Progenitor cell of endocrine pancreas (in vitro differentiated cells): ENCODE results near the gene LCE3C. TPM values are rescaled to one million over a fixed set of nuclear protein-coding genes. Genes with fewer than 3 reads are reported as not detected.
"Not testable (repeated sequence)": the region's sequence is repeated elsewhere in the genome, so short reads cannot be mapped to it uniquely, and the experiment has no call there.

Experiments
- DNase-seq: peaks from one replicate; pipeline ENCODE4 v3.0.0; 2021; ENCODE audit warnings: low spot score; ENCODE audit not compliant: unreplicated experiment
- H3K27ac Mint-ChIP-seq: 2 replicates; pipeline ENCODE4 v1.8.0; 2021; ENCODE audit warnings: mild to moderate bottlenecking, moderate library complexity, mixed read lengths
- H3K27me3 Mint-ChIP-seq: 2 replicates; pipeline ENCODE4 v1.8.0; 2021; ENCODE audit warnings: mixed read lengths
- H3K36me3 Mint-ChIP-seq: 2 replicates; pipeline ENCODE4 v1.8.0; 2022; ENCODE audit warnings: mixed read lengths; ENCODE audit not compliant: insufficient read depth
- H3K4me1 Mint-ChIP-seq: 2 replicates; pipeline ENCODE4 v1.8.0; 2021; ENCODE audit warnings: low read depth, mixed read lengths
- H3K4me3 Mint-ChIP-seq: 2 replicates; pipeline ENCODE4 v1.8.0; 2021; ENCODE audit warnings: low read depth, mild to moderate bottlenecking, moderate library complexity, mixed read lengths
- H3K9me3 Mint-ChIP-seq: 2 replicates; pipeline ENCODE4 v1.8.0; 2021; ENCODE audit warnings: low read depth, mixed read lengths
- long read RNA-seq: library from polyadenylated mRNA; unstranded; transcript quantifications from one replicate; pipeline ENCODE4 v2.0.0, GENCODE V29; 2020
- total RNA-seq: library from RNA; stranded (reverse); gene quantifications from 2 replicates; pipeline ENCODE4 v1.2.1, GENCODE V29; 2021
- TF ChIP-seq, protein P1 (sequence below): fragments of 200-600 bp; sonication (generic); IDR thresholded peaks from one replicate; pipeline ENCODE4 v1.5.0; 2021; ENCODE audit warnings: antibody characterized with exemption, mild to moderate bottlenecking; ENCODE audit not compliant: unreplicated experiment

Gene LCE3C
- not detected in 2 replicates for total RNA-seq
- long read RNA-seq, result 0 reads

GRCh38 chr1:152599934-152600333 lies at the start of gene LCE3C:
Gene LCE3C, plus strand, starts transcription at chr1:152600234. Its CDS starts 498 bp downstream, at chr1:152600732.
- Mint-ChIP-seq H3K27ac (no peak within 1 kb of the TSS), H3K27me3 (no peaks in the 10 kb centered on the region), H3K4me3 (no peak within 1 kb of the TSS), H3K9me3 (peaks cover 11% of the 10 kb centered on the region), H3K4me1 (no peaks in the 10 kb centered on the region), H3K36me3 (no peaks in the 10 kb centered on the region)
- TF ChIP-seq, protein P1, sequence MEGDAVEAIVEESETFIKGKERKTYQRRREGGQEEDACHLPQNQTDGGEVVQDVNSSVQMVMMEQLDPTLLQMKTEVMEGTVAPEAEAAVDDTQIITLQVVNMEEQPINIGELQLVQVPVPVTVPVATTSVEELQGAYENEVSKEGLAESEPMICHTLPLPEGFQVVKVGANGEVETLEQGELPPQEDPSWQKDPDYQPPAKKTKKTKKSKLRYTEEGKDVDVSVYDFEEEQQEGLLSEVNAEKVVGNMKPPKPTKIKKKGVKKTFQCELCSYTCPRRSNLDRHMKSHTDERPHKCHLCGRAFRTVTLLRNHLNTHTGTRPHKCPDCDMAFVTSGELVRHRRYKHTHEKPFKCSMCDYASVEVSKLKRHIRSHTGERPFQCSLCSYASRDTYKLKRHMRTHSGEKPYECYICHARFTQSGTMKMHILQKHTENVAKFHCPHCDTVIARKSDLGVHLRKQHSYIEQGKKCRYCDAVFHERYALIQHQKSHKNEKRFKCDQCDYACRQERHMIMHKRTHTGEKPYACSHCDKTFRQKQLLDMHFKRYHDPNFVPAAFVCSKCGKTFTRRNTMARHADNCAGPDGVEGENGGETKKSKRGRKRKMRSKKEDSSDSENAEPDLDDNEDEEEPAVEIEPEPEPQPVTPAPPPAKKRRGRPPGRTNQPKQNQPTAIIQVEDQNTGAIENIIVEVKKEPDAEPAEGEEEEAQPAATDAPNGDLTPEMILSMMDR, result no peak
- DNase-seq, result no peak

DNA sequence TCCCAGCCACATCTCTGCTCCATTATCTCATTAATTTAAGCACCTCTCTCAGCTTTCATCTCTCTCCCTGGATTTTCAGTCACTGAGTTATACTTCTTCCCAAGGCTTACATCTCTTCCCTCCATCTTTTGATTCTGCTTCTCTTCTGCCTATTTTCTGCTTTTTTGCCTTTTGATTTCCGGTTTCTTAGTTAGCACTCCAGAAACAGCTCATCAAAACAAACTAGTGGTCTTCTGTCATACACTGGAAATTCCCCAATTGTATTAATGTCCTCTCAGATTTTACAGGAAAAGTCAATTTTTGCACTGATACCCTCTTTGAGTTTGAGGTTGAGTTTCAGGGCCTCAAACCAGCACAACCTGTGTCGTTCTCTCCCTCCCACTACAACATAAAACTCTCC lies 34.9 kb upstream of the LCE3C start:
- H3K27me3 Mint-ChIP-seq, result no peaks in the 10 kb centered on the region

GRCh38 chr1:152565535-152566215 lies 34.4 kb upstream of the LCE3C start:
- H3K36me3 Mint-ChIP-seq, result no peaks in the 10 kb centered on the region
- peaks cover 72% of the 10 kb centered on the region for H3K9me3 Mint-ChIP-seq
- no peaks in the 10 kb centered on the region for H3K4me1 Mint-ChIP-seq
- no peak for DNase-seq
- H3K27ac Mint-ChIP-seq, result no peak overlapping the region
- TF ChIP-seq, protein P1, result no peak
- H3K27me3 Mint-ChIP-seq, result no peaks in the 10 kb centered on the region
- no peak overlapping the region for H3K4me3 Mint-ChIP-seq

More for the DNA sequence above, 34.9 kb upstream of the LCE3C start:
- no peaks in the 10 kb centered on the region for H3K4me1 Mint-ChIP-seq
- DNase-seq, result no peak
- H3K27ac Mint-ChIP-seq, result no peak overlapping the region
- peaks cover 72% of the 10 kb centered on the region for H3K9me3 Mint-ChIP-seq
- TF ChIP-seq, protein P1, result no peak
- H3K36me3 Mint-ChIP-seq, result no peaks in the 10 kb centered on the region
- no peak overlapping the region for H3K4me3 Mint-ChIP-seq

DNA sequence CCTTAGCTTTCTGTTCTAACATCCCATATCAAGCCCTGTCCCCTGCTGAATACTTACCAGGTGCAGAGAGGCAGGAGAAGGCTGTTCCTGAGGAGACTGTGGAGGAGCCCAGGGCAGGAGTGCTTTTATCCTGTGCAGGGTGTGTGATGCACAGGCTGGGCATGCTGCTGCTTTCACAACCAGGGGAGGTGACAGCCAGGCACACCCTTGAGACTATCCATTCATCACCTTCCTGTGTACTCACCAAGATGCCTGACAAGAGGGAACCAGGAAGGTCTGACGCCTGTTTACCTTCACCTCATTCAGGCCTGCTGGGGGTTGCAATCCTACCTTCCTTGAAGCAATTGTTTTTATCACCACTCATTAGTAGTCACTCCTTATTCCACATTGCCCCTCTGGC lies 33.4 kb upstream of the LCE3C start, which contains the start of gene LCE3E:
TSS of gene LCE3E (minus strand) at position 100 of the 400 bp plus-strand sequence. CDS start 572 bp downstream, outside the sequence.
- TF ChIP-seq, protein P1, result no peak
- Mint-ChIP-seq H3K27ac (no peak within 1 kb of the TSS), H3K36me3 (peaks cover 3% of the 10 kb centered on the region), H3K4me1 (no peaks in the 10 kb centered on the region), H3K4me3 (no peak within 1 kb of the TSS), H3K27me3 (no peaks in the 10 kb centered on the region), H3K9me3 (peaks cover 72% of the 10 kb centered on the region)
- no peak for DNase-seq

GRCh38 chr1:152577168-152577567 lies 22.9 kb upstream of the LCE3C start:
- peaks cover 3% of the 10 kb centered on the region for H3K36me3 Mint-ChIP-seq
- peaks cover 63% of the 10 kb centered on the region for H3K9me3 Mint-ChIP-seq
- H3K27ac Mint-ChIP-seq, result no peak overlapping the region
- TF ChIP-seq, protein P1, result no peak
- no peak for DNase-seq
- H3K27me3 Mint-ChIP-seq, result no peaks in the 10 kb centered on the region
- H3K4me3 Mint-ChIP-seq, result no peak overlapping the region
- no peaks in the 10 kb centered on the region for H3K4me1 Mint-ChIP-seq

GRCh38 chr1:152579526-152579925 lies 20.5 kb upstream of the LCE3C start:
- not testable (repeated sequence) for H3K4me1 Mint-ChIP-seq, H3K4me3 Mint-ChIP-seq, H3K27ac Mint-ChIP-seq, H3K36me3 Mint-ChIP-seq, H3K27me3 Mint-ChIP-seq, DNase-seq
- peaks cover 56% of the 10 kb centered on the region for H3K9me3 Mint-ChIP-seq
